GM23338 (cell line): ENCODE data around the gene ATG4B. TPM values are rescaled to one million over a fixed set of nuclear protein-coding genes. Genes with fewer than 3 reads are reported as not detected.

Experiments
- ATAC-seq: fragments of 200-7000 bp; cut with Tn5 transposase; 3 replicates; pipeline ENCODE4 v1.9.1; 2020
- DNase-seq: peaks from one replicate; pipeline ENCODE4 v3.0.0-alpha.2; 2015; ENCODE audit warnings: low spot score
- H2AFZ ChIP-seq: fragments of 200-600 bp; sonication (generic); 2 replicates; pipeline ENCODE4 v1.8.0; 2016; ENCODE audit warnings: antibody characterized with exemption, mild to moderate bottlenecking, moderate library complexity
- H3F3A ChIP-seq: fragments of 200-600 bp; sonication (generic); replicated peaks from 2 replicates; pipeline ENCODE4 v1.8.0; 2017; ENCODE audit warnings: antibody characterized with exemption, mixed run types, low read depth
- H3K27ac ChIP-seq: fragments of 200-600 bp; sonication (generic); 2 replicates; pipeline ENCODE4 v1.6.1; 2016; ENCODE audit warnings: low read depth
- H3K27me3 ChIP-seq: fragments of 200-600 bp; sonication (generic); 2 replicates; pipeline ENCODE4 v1.8.0; 2016; ENCODE audit warnings: mild to moderate bottlenecking, mixed run types, moderate library complexity; ENCODE audit not compliant: insufficient read depth
- H3K36me3 ChIP-seq: fragments of 200-600 bp; sonication (generic); 2 replicates; pipeline ENCODE4 v1.8.0; 2016; ENCODE audit warnings: mild to moderate bottlenecking; ENCODE audit not compliant: insufficient read depth
- H3K4me1 ChIP-seq: fragments of 200-600 bp; sonication (generic); 2 replicates; pipeline ENCODE4 v1.8.0; 2016; ENCODE audit warnings: mild to moderate bottlenecking, moderate library complexity; ENCODE audit not compliant: insufficient read depth
- H3K4me2 ChIP-seq: fragments of 200-600 bp; sonication (generic); 2 replicates; pipeline ENCODE4 v1.7.1; 2017; ENCODE audit warnings: mixed run types
- H3K4me3 ChIP-seq: fragments of 200-600 bp; sonication (generic); 2 replicates; pipeline ENCODE4 v1.6.1; 2016; ENCODE audit warnings: mixed run types
- H3K79me2 ChIP-seq: fragments of 200-600 bp; sonication (generic); replicated peaks from 2 replicates; pipeline ENCODE4 v1.8.0; 2017; ENCODE audit warnings: mild to moderate bottlenecking; ENCODE audit not compliant: insufficient read depth
- H3K9me2 ChIP-seq: fragments of 200-600 bp; sonication (generic); 2 replicates; pipeline ENCODE4 v1.8.0; 2017; ENCODE audit not compliant: insufficient read depth
- H4K20me1 ChIP-seq: fragments of 200-600 bp; sonication (generic); replicated peaks from 2 replicates; pipeline ENCODE4 v1.8.0; 2017; ENCODE audit warnings: mild to moderate bottlenecking; ENCODE audit not compliant: insufficient read depth
- H3K27ac Mint-ChIP-seq: 2 replicates; pipeline ENCODE4 v1.8.0; 2020; ENCODE audit warnings: inconsistent platforms, mild to moderate bottlenecking, moderate library complexity, mixed read lengths
- H3K27me3 Mint-ChIP-seq: 3 replicates; pipeline ENCODE4 v1.8.0; 2022; ENCODE audit warnings: low read depth, mild to moderate bottlenecking, moderate library complexity, mixed read lengths, inconsistent platforms; ENCODE audit not compliant: insufficient read depth, poor library complexity
- H3K36me3 Mint-ChIP-seq: 3 replicates; pipeline ENCODE4 v1.8.0; 2021; ENCODE audit warnings: low read depth, mild to moderate bottlenecking, inconsistent platforms, moderate library complexity, mixed read lengths
- H3K4me1 Mint-ChIP-seq: 3 replicates; pipeline ENCODE4 v1.8.0; 2020; ENCODE audit warnings: mild to moderate bottlenecking, inconsistent platforms, mixed read lengths
- H3K4me3 Mint-ChIP-seq: 3 replicates; pipeline ENCODE4 v1.8.0; 2021; ENCODE audit warnings: moderate library complexity, mild to moderate bottlenecking, inconsistent platforms, mixed read lengths
- H3K9me3 Mint-ChIP-seq: 3 replicates; pipeline ENCODE4 v1.8.0; 2020; ENCODE audit warnings: moderate library complexity, mild to moderate bottlenecking, inconsistent platforms, mixed read lengths
- CTCF ChIP-seq, 2 experiments: fragments of 200-600 bp in 1 of 2; sonication (generic) in 1 of 2; conservative IDR thresholded peaks; 2 replicates each; pipeline versions ENCODE4 v1.5.1 to v1.6.1; 2016 to 2017; ENCODE audit warnings: antibody characterized with exemption in 2 of 2, low read depth in 2 of 2, mild to moderate bottlenecking in 2 of 2, moderate library complexity in 1 of 2
- EZH2 ChIP-seq: fragments of 200-600 bp; sonication (generic); IDR thresholded peaks from one replicate; pipeline ENCODE4 v1.8.0; 2017; ENCODE audit warnings: antibody characterized with exemption, mild to moderate bottlenecking, low read depth; ENCODE audit not compliant: unreplicated experiment
- JUNB ChIP-seq: IDR thresholded peaks from one replicate; pipeline ENCODE4 v1.6.1; 2016; ENCODE audit warnings: antibody characterized with exemption; ENCODE audit not compliant: unreplicated experiment
- NANOG ChIP-seq: IDR thresholded peaks from 2 replicates; pipeline ENCODE4 v1.6.1; 2016; ENCODE audit warnings: antibody characterized with exemption, borderline replicate concordance
- POLR2AphosphoS5 ChIP-seq: IDR thresholded peaks from 2 replicates; pipeline ENCODE4 v1.6.1; 2016; ENCODE audit warnings: antibody characterized with exemption, low read depth
- ZNF331 ChIP-seq: fragments of 250-450 bp; sonication (Bioruptor Pico); IDR thresholded peaks from 2 replicates; pipeline ENCODE4 v1.5.0; 2020; ENCODE audit warnings: low read depth, mild to moderate bottlenecking, moderate library complexity
- ZNF462 ChIP-seq: fragments of 250-450 bp; sonication (Bioruptor Pico); IDR thresholded peaks from 2 replicates; pipeline ENCODE4 v1.5.0; 2020; ENCODE audit warnings: mild to moderate bottlenecking, moderate library complexity
- polyA plus RNA-seq: library from polyadenylated mRNA; unstranded; fragments of >200 nt; fragmentation: Nextera tagmentation; extraction: Ambion mirVana; gene quantifications from 2 replicates; pipeline ENCODE4 v1.2.1, GENCODE V29; 2016
- total RNA-seq: library from RNA; depleted of rRNA; stranded (reverse); fragments of >200 nt; shearing (Covaris generic); gene quantifications from 2 replicates; pipeline ENCODE4 v1.2.3, GENCODE V29; 2014

Gene ATG4B
- total and polyA plus RNA-seq, 2 experiments from 2014 or later: 102 to 104 TPM

GRCh38 chr2:241676665-241677064 is 39.2 kb downstream of the ATG4B start (continued):
- no peak for TF ChIP-seq ZNF462 (CRISPR knock-in tag)
- no peak for TF ChIP-seq JUNB
- TF ChIP-seq EZH2: no peak
- no peak for TF ChIP-seq NANOG

GRCh38 chr2:241677392-241677791 is 39.9 kb downstream of the ATG4B start:
- H3K27ac ChIP-seq: no peak overlapping the region
- Mint-ChIP-seq H3K36me3 (peaks cover 67% of the 10 kb centered on the region), H3K9me3 (no peaks in the 10 kb centered on the region), H3K4me1 (peaks cover 5% of the 10 kb centered on the region; the same call in 2 of the 3 replicates), H3K27me3 (peaks cover 14% of the 10 kb centered on the region), H3K4me3 (no peak overlapping the region), H3K27ac (no peak overlapping the region)
- H3K4me1 ChIP-seq: no peaks in the 10 kb centered on the region
- H3K4me3 ChIP-seq: no peak overlapping the region
- H3K4me2 ChIP-seq: no peak overlapping the region
- H3K27me3 ChIP-seq: no peaks in the 10 kb centered on the region
- H2AFZ ChIP-seq: no peak overlapping the region
- DNase-seq: no peak
- no peaks in the 10 kb centered on the region for H3K9me2 ChIP-seq
- H3K36me3 ChIP-seq: peaks cover 9% of the 10 kb centered on the region
- no peak for ATAC-seq
- peaks cover 12% of the 10 kb centered on the region; the same call in 1 of the 2 replicates for H3K79me2 ChIP-seq
- H3F3A ChIP-seq: no peaks in the 10 kb centered on the region; the same call in none of the 2 replicates
- H4K20me1 ChIP-seq: peaks cover 8% of the 10 kb centered on the region
- no peak; the same call in 1 of the 2 replicates for TF ChIP-seq POLR2AphosphoS5
- TF ChIP-seq NANOG: no peak
- TF ChIP-seq ZNF462 (CRISPR knock-in tag): no peak
- TF ChIP-seq ZNF331: no peak
- TF ChIP-seq CTCF (conservative IDR thresholded peaks at IDR 0.05; ENCODE audit: low read depth in 2 of 2): no peak
